Panc1 (cell line): ENCODE results near the gene CDH8. TPM values are rescaled to one million over a fixed set of nuclear protein-coding genes. Genes with fewer than 3 reads are reported as not detected.

Experiments
- ATAC-seq: fragments of 200-7000 bp; cut with Tn5 transposase; 2 replicates; pipeline ENCODE4 v1.9.1; 2020; ENCODE audit warnings: mild to moderate bottlenecking, moderate library complexity
- BruUV-seq: library from RNA; stranded (reverse); fragments of 400-500 nt; replicated peaks from 2 replicates; lab custom pipeline; 2021; lab: Mats Ljungman, UMichigan
- CTCF ChIA-PET: fragments of 300-600 bp; sonication (Branson Sonifier 250); formaldehyde crosslinking; loops from one replicate; lab custom pipeline; 2022; ENCODE audit warnings: antibody characterized with exemption; lab: Charles Lee
- POLR2A ChIA-PET: fragments of 300-600 bp; sonication (Branson Sonifier 250); formaldehyde crosslinking; loops from one replicate; lab custom pipeline; 2022; ENCODE audit warnings: antibody characterized with exemption; lab: Charles Lee
- DNase-seq: peaks from one replicate; pipeline ENCODE4 v3.0.0-alpha.2; 2010; ENCODE audit warnings: low read depth, low spot score
- H3K27ac ChIP-seq: 2 replicates; pipeline ENCODE4 v1.5.1; 2011; ENCODE audit warnings: mild to moderate bottlenecking, low read length, inconsistent platforms
- H3K27me3 ChIP-seq: fragments of 200-500 bp; sonication (Bioruptor generic); 2 replicates; pipeline ENCODE4 v1.6.0; 2014; ENCODE audit warnings: low read length, inconsistent platforms; ENCODE audit not compliant: control insufficient read depth, insufficient read depth
- H3K36me3 ChIP-seq: fragments of 200-500 bp; sonication (Bioruptor generic); 2 replicates; pipeline ENCODE4 v1.5.1; 2014; ENCODE audit warnings: inconsistent platforms, mild to moderate bottlenecking, low read length, moderate library complexity; ENCODE audit not compliant: control insufficient read depth, insufficient read depth
- H3K4me1 ChIP-seq: 2 replicates; pipeline ENCODE4 v1.5.1; 2011; ENCODE audit warnings: inconsistent platforms, mild to moderate bottlenecking, low read length, moderate library complexity; ENCODE audit not compliant: control insufficient read depth, insufficient read depth
- H3K4me3 ChIP-seq, 2 experiments: 2 replicates each; pipeline ENCODE4 v1.5.1; 2011 to 2012; ENCODE audit warnings: low read depth in 2 of 2, low read length in 2 of 2, mild to moderate bottlenecking in 2 of 2, inconsistent platforms in 1 of 2, moderate library complexity in 1 of 2
- H3K9me3 ChIP-seq: fragments of 200-500 bp; sonication (Bioruptor generic); 2 replicates; pipeline ENCODE4 v1.5.1; 2014; ENCODE audit warnings: low read depth, mild to moderate bottlenecking, inconsistent platforms, low read length, moderate library complexity; ENCODE audit not compliant: control insufficient read depth, insufficient read depth
- POLR2AphosphoS5 ChIP-seq: IDR thresholded peaks from 2 replicates; pipeline ENCODE4 v1.6.1; 2012; ENCODE audit warnings: mild to moderate bottlenecking, low read depth, low read length, moderate library complexity
- SIN3A ChIP-seq: IDR thresholded peaks from 2 replicates; pipeline ENCODE4 v1.6.1; 2012; ENCODE audit warnings: low read depth, mild to moderate bottlenecking, low read length, moderate library complexity, borderline replicate concordance; ENCODE audit not compliant: insufficient read depth
- TCF7L2 ChIP-seq: IDR thresholded peaks from 2 replicates; pipeline ENCODE4 v1.6.1; 2011; ENCODE audit warnings: mild to moderate bottlenecking, low read depth, low read length, inconsistent platforms
- in situ Hi-C: cut with HindIII; loops from 2 replicates; pipeline ENCODE4 v1.10.0; 2016; ENCODE audit warnings: low sequenced_read_pairs, low pct_unique_long_range_greater_than_20kb
- intact Hi-C: fragments of 100-400 bp; cut with micrococcal nuclease; formaldehyde crosslinking; loops from one replicate; pipeline ENCODE4 v1.10.0; 2022; ENCODE audit not compliant: unreplicated experiment
- total RNA-seq: library from RNA; stranded (reverse); gene quantifications from one replicate; pipeline ENCODE4 v1.2.1, GENCODE V29; 2021; ENCODE audit not compliant: unreplicated experiment
- TF ChIP-seq, protein P1 (sequence below), 2 experiments: IDR thresholded peaks; 2 replicates each; pipeline ENCODE4 v1.6.1; 2011 to 2012; ENCODE audit warnings: low read depth in 2 of 2, control low read depth in 1 of 2, low read length in 1 of 2, mild to moderate bottlenecking in 1 of 2, moderate library complexity in 1 of 2; ENCODE audit not compliant: insufficient read depth in 1 of 2
- TF ChIP-seq, protein P2 (sequence below): fragments of 450-650 bp; IDR thresholded peaks from 2 replicates; pipeline ENCODE4 v1.5.1; 2017; ENCODE audit warnings: mild to moderate bottlenecking

The CDH8 gene
- total RNA-seq, 1 experiment from 2014 or later, result 0.21 TPM

- no TSS peak for BruUV-seq
- H3K27me3 ChIP-seq, result no peaks in the 10 kb centered on the region
These were observed 15.6 kb downstream of the CDH8 start for GRCh38 chr16:62020681-62021080.

DNA sequence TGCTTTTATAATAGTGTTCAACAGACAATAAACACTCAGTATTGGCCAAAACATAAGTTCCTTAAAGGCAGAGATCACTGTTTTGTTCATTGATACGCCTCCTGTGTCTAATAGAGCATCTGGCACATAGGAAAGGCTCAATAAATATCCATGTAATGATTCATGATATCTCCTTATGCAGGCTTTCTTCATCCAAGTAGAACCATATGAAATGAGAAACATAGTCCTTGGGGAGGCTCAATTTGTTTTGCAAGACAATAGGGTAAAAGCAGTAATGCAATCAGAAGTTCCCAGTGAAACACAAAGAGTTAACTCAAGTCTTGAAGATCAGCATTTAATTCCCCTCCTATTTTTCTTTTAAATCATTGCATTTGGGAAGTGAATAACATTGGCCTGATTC is 16.4 kb downstream of the CDH8 start:
- in situ Hi-C loops (no loop called here), intact Hi-C loops (no loop called here)
- H3K36me3 ChIP-seq, result no peaks in the 10 kb centered on the region
- TF ChIP-seq TCF7L2 (no peak), SIN3A (no peak), POLR2AphosphoS5 (no peak)
- TF ChIP-seq, protein P1, sequence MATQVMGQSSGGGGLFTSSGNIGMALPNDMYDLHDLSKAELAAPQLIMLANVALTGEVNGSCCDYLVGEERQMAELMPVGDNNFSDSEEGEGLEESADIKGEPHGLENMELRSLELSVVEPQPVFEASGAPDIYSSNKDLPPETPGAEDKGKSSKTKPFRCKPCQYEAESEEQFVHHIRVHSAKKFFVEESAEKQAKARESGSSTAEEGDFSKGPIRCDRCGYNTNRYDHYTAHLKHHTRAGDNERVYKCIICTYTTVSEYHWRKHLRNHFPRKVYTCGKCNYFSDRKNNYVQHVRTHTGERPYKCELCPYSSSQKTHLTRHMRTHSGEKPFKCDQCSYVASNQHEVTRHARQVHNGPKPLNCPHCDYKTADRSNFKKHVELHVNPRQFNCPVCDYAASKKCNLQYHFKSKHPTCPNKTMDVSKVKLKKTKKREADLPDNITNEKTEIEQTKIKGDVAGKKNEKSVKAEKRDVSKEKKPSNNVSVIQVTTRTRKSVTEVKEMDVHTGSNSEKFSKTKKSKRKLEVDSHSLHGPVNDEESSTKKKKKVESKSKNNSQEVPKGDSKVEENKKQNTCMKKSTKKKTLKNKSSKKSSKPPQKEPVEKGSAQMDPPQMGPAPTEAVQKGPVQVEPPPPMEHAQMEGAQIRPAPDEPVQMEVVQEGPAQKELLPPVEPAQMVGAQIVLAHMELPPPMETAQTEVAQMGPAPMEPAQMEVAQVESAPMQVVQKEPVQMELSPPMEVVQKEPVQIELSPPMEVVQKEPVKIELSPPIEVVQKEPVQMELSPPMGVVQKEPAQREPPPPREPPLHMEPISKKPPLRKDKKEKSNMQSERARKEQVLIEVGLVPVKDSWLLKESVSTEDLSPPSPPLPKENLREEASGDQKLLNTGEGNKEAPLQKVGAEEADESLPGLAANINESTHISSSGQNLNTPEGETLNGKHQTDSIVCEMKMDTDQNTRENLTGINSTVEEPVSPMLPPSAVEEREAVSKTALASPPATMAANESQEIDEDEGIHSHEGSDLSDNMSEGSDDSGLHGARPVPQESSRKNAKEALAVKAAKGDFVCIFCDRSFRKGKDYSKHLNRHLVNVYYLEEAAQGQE (IDR thresholded peaks at IDR 0.05; ENCODE audit: insufficient read depth in 1 of 2, low read depth in 2 of 2, low read length in 1 of 2), result no peak
- TF ChIP-seq, protein P2, sequence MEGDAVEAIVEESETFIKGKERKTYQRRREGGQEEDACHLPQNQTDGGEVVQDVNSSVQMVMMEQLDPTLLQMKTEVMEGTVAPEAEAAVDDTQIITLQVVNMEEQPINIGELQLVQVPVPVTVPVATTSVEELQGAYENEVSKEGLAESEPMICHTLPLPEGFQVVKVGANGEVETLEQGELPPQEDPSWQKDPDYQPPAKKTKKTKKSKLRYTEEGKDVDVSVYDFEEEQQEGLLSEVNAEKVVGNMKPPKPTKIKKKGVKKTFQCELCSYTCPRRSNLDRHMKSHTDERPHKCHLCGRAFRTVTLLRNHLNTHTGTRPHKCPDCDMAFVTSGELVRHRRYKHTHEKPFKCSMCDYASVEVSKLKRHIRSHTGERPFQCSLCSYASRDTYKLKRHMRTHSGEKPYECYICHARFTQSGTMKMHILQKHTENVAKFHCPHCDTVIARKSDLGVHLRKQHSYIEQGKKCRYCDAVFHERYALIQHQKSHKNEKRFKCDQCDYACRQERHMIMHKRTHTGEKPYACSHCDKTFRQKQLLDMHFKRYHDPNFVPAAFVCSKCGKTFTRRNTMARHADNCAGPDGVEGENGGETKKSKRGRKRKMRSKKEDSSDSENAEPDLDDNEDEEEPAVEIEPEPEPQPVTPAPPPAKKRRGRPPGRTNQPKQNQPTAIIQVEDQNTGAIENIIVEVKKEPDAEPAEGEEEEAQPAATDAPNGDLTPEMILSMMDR, result no peak
- CTCF ChIA-PET, result no interaction called here
- no TSS peak for BruUV-seq
- POLR2A ChIA-PET, result no interaction called here
- no peaks in the 10 kb centered on the region for H3K4me1 ChIP-seq
- no peak overlapping the region for H3K4me3 ChIP-seq
- DNase-seq, result no peak
- no peak for ATAC-seq
- H3K9me3 ChIP-seq, result no peaks in the 10 kb centered on the region
- H3K27ac ChIP-seq, result no peak overlapping the region
- no peaks in the 10 kb centered on the region for H3K27me3 ChIP-seq

More at GRCh38 chr16:62020681-62021080, 15.6 kb downstream of the CDH8 start:
- CTCF ChIA-PET, result no interaction called here
- POLR2A ChIA-PET, result no interaction called here
- DNase-seq, result no peak
- Histone ChIP-seq H3K4me3 (no peak overlapping the region), H3K4me1 (no peaks in the 10 kb centered on the region), H3K27ac (no peak overlapping the region), H3K36me3 (no peaks in the 10 kb centered on the region), H3K9me3 (no peaks in the 10 kb centered on the region)
- TF ChIP-seq, protein P2, result no peak
- TF ChIP-seq TCF7L2 (no peak), POLR2AphosphoS5 (no peak), SIN3A (no peak)
- TF ChIP-seq, protein P1 (IDR thresholded peaks at IDR 0.05; ENCODE audit: insufficient read depth in 1 of 2, low read depth in 2 of 2, low read length in 1 of 2), result no peak
- ATAC-seq, result no peak
- intact Hi-C loops, result no loop called here
- in situ Hi-C loops, result no loop called here
